GM18511 (cell line): ENCODE measurements around the gene C3orf20.
"Not testable (repeated sequence)": the region's sequence is repeated elsewhere in the genome, so short reads cannot be mapped to it uniquely, and the experiment has no call there.

Experiments used
- ATAC-seq: cut with Tn5 transposase; IDR thresholded peaks from one replicate; pipeline ENCODE4 v1.9.1; 2021; ENCODE audit warnings: mild to moderate bottlenecking, moderate library complexity; ENCODE audit not compliant: unreplicated experiment

The C3orf20 gene

DNA sequence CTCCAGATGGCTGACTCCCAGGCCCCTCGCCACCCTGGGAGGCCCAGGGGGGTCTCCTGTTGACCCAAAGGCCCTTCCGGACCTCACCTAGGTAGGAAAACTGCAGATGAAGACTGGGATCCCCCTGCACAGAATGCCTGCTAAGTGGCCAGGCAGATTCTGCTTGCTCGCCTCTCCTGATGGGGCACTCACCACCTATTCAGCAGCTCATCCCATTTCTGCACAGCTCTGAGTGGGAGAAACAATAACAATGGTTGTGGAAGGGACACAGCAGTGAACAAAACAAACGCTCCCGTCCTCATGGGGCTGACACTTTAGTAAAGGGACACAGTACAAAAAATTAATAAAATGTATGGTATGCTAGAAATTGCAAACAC is 118.9 kb downstream of the C3orf20 start:
- no peak for ATAC-seq

DNA sequence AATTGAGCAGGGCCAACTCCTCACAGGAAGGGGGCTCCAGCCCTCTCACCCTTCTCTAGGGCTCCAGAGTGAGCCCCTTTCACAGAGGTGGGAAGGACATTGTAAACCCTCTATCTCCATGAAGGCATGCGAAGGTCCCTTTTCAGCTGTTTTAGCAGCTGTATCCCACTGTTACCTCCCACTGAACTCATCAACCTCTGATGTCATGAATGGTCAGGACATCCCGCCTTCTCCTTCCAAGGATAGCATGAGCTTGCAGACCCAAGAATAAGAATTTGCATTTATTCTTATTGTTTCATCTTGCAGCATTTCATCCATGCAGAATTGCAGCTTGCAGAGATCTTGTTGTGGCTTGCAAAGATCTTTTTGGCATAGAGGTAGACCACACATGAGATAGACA is 119.5 kb downstream of the C3orf20 start:
- no peak for ATAC-seq

DNA sequence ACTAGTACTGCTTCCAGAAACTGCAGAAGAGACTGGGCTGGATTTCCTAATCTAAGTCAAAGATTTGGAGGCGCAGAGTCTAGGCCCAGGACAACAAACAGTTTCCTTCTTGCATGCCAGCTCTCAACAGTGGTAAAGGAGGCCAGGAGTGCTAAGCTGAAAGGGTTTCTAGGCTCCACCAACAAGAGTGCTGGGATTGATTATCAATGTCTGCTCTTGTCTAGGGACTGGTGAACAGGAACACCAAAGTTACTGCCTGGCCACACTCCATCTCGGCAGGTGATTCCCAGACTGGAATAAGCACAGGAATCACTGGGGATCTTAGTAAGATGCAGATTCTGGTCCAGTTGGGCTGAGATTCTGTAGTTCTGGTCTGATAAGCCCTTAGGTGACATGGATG is 121.1 kb downstream of the C3orf20 start:
- ATAC-seq, result no peak

DNA sequence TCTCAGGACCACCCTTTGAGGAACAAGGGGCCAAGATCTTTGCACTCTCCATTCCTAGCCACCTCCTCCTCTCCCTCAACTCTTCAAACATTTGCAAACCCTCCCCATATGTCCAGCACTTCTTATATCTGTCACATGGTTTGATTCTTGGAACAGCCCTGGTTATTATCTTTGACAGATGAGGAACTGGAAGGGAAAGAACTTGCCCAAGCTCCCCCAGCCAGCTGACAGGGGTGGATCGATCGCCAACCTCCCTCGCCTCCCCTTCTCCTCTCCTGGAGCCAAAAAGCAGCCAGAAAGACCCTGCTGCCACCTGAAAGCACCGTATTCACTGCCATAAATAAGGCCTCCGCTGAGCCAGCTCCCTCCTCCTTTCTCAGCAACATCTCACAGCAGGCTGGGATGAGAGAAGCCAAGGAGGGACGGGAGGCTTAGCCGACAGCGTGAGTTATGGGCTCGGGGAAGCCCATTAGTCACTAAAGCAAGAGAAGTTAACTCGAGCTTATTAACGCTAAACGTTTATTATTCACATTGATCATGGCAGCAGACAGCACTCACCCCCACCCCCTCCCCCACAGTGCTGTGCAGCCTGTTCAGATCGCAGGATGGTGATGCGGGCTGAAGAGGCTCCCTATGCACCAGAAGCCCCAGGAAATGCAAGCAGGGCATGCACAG is 121.6 kb downstream of the C3orf20 start:
- no peak for ATAC-seq

DNA sequence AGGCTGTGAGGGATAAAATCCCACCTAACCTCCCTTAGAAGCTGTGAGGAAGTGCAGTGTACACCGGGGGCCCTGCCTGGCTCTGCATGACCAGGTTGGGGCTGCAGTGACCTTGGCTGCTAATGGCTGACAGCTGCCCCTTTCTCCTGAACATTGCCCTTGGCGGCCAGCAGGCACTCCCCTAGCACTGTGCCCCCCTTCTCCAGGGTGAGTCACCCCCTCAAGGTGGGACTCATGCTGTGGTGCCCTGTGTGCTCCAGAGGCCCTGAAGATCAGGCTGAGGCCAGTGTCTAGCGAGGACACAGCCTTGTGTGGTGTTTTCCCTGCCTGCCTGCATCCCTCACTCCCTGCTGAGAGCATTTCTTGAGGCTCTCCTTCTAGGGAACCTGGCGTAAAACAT is 122.8 kb downstream of the C3orf20 start:
- no peak for ATAC-seq

DNA sequence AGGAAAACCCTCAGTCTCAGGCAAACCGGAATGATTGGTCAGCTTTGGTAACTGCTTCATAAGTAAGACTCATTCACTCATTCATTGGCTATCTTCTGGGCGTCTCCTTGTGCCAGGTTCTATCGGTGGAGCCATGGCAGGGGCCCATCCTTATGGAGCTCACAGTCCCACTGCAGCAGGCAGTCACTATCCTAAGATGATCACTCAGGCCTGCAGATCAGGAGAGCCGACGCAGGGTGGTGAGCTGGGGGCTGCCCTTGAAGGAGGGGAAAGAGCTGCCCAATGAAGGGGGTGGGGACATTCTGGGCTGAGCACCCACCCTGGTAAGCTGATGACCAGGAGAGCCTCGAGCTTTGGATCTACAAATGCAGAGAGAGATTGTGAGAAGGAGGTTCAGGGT is 123.3 kb downstream of the C3orf20 start:
- ATAC-seq, result no peak

DNA sequence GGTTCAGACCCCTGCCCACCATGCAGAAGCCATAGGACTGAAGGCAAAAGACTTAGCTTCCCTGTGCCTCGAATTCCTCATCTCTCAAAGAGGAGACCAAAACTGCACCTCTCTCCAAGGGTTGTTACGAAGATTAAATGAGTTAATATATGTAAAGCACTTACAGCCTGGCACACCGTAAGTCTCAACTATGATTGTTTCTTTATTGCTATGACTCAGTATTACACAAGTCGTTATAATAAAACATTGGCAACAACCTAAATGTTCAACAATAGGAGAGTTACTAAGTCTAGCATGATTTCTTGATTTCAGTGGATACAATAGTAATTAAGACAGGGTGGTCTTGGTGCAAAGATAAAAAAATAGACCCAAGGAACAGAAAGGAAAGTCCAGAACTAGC is 124.2 kb downstream of the C3orf20 start:
- no peak for ATAC-seq

DNA sequence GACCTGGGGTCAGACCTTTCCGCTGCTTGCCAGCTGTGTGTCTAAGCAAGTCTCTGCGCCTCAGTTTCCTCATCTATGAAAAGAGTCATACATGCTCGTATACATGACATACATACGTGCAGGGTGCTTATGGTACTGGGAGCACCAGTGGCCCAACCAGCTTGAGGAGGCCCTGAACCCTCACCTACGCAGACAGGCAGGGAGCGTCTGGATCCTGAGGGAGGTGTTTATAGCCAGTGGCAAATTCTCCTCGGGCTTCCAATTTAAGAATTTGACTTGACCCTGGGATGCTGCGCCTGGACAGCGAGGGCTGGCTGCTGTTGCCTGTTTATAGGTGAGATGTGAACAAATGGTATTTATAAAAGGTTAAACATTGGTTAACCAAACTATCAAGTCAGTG is 126.1 kb downstream of the C3orf20 start:
- ATAC-seq, result no peak

DNA sequence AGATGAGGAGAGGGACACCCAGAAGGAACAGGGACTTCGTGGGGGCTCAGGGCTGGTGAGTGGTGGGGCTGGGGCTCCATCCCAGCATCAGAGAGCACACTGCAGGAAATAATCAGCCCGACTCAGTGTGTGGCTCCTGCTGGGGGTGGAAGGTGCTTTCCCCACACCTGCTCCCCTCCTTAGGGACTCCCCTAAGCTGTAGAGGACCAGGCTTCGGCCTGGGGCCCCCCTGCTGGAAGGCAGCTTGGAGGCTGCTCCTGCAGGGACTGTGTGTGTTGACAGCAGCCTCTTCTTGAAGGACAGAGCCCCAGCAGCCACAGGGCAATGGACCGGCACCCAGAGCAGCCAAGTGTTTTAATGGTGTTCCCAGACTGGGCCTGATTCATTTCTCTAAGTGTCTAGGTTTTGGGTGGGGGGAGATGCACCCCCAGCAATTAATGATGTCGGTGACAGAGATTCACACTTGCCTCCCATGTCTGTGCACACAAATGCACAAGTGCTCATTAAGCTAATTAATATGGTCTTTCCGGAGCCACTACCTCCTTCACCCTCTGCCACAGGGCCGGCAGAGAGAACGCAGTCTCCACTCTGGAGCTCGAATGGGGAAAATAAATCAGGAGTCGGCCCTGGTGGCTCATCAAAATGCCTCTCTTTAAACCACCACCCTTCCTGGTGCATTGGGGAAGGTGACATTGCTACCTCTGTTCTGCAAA is 126.9 kb downstream of the C3orf20 start:
- no peak for ATAC-seq

DNA sequence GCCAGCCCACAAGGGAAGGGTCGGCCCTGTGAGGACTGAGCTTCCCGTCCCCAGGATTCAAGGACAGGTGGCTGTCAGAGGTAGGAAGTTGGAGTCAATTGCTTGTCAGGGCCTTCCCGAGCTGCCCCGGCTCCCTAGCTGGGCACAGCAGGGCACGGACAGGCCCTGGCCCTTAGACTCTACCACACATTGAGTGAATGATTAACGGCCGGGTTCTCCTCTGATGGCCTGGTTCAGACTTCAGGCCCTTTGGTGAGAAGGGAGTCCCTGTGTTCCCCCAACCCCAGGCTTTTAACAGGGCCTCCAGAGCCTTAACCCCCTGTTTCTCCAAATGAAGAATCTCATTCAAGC is 127.4 kb downstream of the C3orf20 start:
- ATAC-seq, result no peak

DNA sequence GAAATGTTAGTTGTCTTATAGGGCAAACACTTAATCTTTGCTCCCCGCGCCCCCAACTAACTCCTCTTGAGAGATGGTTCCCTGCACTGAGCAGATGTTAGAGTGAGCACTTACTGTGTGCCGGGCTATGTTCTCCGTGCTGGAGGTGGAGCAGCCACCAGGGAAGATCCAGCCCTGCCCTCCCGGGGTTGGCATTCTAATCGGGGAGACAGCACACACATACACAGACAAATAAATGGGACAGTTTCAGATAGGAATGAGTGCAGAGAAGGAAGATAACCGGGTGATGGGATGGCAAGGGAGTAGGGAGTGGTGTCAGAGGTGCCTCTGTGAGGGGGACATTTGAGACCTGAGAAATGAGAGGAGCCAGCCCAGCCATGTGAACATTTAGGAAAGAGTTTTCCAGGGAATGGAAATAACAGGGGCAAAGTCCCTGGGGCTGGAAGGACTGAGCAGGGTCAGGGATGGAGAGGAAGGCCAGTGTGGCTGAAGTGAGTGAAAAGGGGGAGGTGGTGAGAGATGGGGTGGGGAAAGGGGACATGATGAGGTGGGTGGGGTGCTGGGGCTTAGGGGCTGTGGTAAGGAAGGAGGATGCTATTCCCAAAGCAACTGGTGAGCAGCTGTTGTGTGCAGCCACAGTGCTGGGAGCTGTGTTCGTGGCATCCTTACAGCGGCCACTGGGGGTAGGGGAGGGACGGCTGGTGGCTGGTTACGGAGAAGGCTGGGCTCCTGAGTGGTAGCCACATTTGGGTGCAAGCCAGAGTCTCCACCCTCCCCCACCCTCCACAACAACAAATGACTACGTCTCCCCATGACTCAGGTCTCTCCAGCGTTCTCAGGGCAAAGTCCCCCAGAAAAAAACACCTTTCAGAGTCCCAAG is 128.4 kb downstream of the C3orf20 start:
- ATAC-seq, result no peak

DNA sequence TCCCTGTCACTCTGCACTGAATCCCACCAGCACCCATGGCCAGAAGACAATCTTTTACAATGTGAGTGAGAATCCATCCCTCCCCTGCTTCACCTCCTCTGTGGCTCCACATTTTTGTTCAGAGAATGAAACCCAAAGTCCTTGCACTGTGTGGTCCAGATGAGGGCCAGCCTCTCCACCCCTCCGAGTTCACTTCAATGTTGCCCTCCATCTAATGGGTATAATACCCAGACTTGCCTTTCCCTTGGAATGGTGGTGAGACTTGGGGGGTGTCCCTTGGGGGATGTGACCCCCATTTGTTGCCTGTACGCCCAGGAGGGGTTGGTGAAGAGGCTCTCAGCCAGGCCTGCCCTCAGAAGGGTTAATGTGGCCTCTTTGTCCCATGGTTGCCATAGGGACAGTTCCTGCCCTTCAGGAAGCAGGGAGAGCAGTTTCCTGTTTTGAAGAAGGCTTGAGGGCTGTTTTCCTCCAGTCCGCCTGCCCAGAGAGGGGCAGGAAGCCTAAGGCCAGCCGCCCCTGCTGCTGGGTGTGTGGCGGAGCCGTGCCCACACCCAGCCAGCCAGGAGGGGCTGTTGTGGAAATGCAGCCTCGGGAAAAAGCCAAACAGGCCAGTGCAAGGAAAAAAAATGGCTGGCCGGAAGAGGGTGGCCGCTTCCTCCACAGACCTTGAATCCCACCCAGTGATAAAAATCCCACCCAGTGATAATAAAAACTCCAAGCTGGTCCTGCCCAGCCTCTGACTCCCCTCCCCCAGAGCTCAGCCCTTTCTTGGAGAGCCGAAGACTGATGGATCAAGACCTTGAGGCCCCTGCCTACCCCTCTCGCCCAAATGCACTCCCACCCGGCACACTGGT is 129.3 kb downstream of the C3orf20 start:
- no peak for ATAC-seq

DNA sequence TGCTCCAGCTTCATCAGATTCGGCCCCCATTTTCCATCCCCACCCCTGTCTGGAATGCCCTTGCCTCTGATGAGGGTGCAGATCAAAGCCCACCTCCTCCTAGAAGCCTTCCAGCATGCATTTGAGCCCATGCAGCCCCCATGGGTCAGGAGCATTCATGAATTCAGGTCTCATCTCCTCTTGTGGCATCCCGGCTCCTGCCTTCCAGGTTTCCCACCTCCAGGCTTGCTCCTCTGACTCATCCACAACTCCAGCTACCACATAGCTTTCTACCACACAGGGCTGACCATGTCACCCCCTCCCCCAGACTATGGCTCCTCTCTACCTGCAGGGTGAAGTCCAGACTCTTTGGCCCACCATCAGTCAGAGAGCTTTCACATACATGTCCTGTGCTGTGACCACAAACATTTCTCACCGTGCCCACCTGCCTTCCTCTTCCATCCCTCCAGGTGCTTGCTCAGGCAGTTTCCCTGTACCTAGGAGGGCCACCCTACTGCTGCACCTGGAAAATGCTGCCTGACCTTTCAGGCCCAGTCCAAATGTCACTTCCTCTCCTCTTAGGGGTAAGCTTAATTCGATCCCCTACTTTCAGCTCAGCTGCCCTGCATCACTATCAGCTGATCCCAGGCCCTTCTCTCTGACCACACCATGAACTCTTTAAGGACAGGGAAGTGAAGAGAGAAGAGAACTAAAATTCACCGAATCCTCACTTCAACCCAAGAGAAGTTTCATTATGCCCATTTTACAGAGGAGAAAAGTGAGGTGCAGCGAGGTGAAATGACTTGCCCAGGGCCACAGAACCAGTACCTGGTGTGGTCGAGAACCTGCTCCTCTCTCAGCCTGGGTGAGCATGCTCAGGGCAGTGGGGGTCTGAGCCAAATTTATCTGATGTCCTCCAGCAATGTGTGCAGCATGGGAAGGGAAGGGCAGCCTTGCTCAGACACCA is 130.2 kb downstream of the C3orf20 start:
- no peak for ATAC-seq

DNA sequence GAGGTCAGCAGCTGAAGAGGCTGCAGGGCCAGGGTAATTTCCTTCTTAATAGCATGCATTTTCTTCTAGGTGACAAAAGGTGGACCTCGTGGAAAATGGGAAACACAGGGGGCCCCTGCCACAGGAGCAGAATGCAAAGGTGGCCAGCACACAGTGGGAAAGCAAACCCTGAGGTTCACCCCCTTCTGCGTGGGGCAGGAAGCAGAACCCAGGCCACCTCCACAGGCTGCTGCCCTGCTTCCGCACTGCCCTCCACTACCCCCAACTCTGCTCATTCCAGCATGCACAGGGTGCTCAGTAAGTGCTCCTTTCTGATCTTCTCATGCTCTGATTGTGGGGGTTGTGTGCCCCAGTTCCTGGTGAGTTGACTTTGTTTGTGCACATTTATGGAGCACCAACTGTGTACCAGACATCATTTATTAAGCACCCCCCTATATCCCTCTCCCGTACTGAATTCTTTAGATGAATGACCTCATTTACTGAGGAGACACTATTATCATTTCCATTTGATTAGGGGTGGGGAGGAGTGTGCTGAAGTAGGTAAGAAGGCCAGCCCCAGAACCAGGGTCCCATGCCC is 131.1 kb downstream of the C3orf20 start:
- ATAC-seq, result no peak

DNA sequence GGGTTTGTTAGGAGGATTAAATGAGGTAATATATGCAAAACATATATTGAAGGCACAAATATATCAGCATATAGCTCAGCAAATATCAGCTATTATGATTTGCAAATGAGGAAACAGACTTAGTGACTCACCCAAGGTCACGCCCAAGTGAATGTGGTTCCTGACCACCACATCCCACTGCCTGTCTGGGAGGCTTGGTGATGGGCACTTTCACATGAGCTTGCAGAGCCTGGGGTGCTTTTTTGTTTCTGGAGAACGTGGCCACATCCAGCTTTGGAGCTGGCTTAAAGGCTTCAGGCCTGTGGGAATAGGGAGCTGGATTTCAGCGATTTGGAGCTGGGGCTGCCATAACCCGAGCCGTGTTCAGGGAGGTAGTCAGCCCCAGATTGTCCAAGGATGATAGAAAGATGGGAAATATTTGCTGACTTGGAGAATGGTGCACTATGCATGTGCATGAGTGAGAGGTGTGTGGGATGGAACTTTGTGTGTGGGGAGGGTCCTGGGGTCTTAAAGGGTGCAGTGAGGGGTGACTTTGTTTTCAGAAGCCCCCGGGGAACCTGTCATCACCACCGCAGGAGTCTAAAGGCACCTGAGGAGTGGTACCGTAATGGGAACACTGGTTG is 131.8 kb downstream of the C3orf20 start:
- peak; percentile 62 for ATAC-seq

DNA sequence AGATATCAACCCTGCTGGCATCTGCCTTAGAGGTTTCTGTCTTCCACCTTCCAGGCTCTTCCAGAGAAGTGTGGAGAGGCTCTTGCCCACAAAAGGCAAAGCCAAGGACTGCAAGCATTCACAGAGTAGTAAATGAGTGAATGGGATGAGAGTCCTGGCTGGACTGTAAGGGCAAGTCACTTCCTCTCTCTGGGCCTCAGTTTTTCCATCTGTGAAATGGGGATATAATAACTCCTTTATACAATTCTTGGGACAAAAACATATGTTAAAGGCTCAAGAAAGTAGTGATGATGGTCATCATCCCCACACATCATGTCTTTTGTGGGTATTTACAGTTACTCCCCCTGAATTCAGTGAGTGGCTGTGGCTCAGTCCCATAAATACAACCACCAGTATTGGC is 133.1 kb downstream of the C3orf20 start:
- ATAC-seq, result no peak

DNA sequence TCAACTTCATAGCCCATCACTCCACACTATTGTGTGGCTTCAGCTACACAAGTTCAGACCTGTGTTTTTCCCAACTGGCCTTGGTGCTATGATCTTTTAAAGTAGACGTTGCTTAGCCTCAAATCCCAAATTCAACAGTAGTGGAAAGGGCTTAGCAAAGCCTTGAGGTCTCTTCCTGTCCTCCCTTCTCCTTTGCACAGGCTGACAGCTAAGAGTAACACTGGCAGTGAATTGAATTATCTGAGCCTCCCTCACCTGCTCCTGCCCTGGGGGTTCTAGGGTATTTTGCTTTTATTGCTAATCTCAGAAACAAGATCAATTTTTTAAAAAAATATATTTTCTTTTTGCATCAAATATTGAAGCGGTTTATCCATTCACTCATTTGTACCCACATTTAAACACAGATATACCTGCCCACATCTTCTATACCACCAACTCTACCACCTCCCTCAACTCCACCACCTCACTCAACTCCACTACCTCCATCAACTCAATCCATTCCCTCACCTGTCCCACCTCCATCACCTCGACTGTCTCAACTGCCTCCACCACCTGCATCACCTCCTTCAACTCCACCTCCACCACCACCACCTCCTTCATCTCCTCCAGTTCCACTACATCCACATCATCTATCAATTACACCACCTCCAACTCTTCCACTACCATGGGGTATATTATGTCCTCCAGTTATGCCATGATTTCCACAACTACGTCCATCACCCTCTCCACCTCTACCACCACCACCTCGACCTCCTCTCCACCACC is 133.7 kb downstream of the C3orf20 start:
- no peak for ATAC-seq

DNA sequence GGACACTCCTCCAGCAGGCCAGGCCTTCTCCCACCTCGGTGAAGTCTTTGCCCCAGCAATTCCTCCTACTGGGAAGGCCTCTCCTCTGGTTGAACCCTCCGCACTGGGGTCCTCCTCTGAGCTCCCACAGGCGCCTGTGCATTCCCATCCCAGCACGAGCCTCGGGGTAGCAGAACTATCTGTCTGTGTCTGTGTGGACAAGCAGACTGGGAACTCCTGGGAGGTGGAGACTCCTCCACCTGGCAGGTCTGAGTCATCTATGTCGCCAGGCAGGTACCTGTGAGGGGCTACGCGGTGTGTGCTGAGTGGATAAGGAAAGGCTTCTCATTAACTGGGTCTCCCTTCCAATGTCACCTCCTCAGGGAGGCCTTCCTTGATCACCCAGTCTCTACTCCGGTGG is 134.7 kb downstream of the C3orf20 start:
- ATAC-seq, result not testable (repeated sequence)
